Vagina (tissue), 2 donors: ENCODE results near the gene SBF2. TPM values are rescaled to one million over a fixed set of nuclear protein-coding genes. Genes with fewer than 3 reads are reported as not detected.

Experiments
- DNase-seq, 2 donors: peaks; one replicate each; pipeline ENCODE4 v3.0.0-alpha.2; 2017; ENCODE audit errors: extremely low spot score in 2 of 2
- H3K27ac ChIP-seq: fragments of 200-600 bp; sonication (generic); one replicate; pipeline ENCODE4 v1.5.1; 2019
- H3K27me3 ChIP-seq: fragments of 200-600 bp; sonication (generic); one replicate; pipeline ENCODE4 v1.5.1; 2019
- H3K36me3 ChIP-seq, 2 donors: fragments of 200-600 bp; sonication (generic); one replicate each; pipeline ENCODE4 v1.5.1; 2017 to 2019
- H3K4me1 ChIP-seq: fragments of 200-600 bp; sonication (generic); one replicate; pipeline ENCODE4 v1.5.1; 2019
- H3K4me3 ChIP-seq, 2 donors: fragments of 200-600 bp; sonication (generic); 1 replicate in 1 of 2; 2 replicates in 1 of 2; pipeline ENCODE4 v1.5.1; 2016 to 2019
- H3K9me3 ChIP-seq: fragments of 200-600 bp; sonication (generic); one replicate; pipeline ENCODE4 v1.5.1; 2019
- POLR2A ChIP-seq, 2 donors: fragments of 450-650 bp; IDR thresholded peaks; one replicate each; pipeline ENCODE4 v1.6.1; 2017; ENCODE audit warnings: antibody characterized with exemption in 2 of 2, mild to moderate bottlenecking in 2 of 2, moderate library complexity in 2 of 2
- POLR2AphosphoS5 ChIP-seq, 2 donors: sonication (generic); formaldehyde crosslinking; IDR thresholded peaks; one replicate each; pipeline ENCODE4 v1.9.0; 2017; ENCODE audit warnings: antibody characterized with exemption in 2 of 2, mild to moderate bottlenecking in 2 of 2, low read depth in 1 of 2; ENCODE audit not compliant: insufficient read depth in 1 of 2
- intact Hi-C: fragments of 100-400 bp; cut with DNase I; formaldehyde crosslinking; loops from one replicate; pipeline ENCODE4 v1.15.1; 2023
- total RNA-seq: library from RNA; depleted of rRNA; stranded (reverse); fragments of >200 nt; gene quantifications from one replicate; pipeline ENCODE4 v1.2.3, GENCODE V29; 2016
- TF ChIP-seq, protein P1 (sequence below), 3 experiments: fragments of 450-650 bp in 2 of 3; fragments of 200-600 bp in 1 of 3; sonication (generic) in 1 of 3; IDR thresholded peaks; one replicate each; pipeline ENCODE4 v1.5.1; 2017 to 2019; ENCODE audit warnings: antibody characterized with exemption in 3 of 3, mild to moderate bottlenecking in 2 of 3, moderate library complexity in 2 of 3

Gene SBF2
- total RNA-seq, 1 donor from 2014 or later, result 69.5 TPM

DNA sequence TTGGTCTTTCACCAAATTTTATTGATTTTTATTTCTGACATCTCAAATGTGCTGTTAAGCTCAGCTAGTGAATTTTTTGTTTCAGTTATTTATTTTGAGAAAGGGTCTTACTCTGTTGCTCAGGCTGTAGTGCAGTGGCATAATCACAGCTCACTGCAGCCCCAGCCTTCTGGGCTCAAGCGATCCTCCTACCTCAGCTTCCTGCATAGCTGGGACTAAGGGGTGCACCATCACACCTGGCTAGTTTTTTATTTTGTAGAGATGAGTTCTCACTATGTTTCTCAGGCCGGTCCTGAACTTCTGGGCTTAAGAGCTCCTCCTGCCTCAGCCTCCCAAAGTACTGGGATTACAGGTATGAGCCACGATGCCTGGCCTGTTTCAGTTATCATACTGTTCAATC is 282.0 kb downstream of the SBF2 start:
- TF ChIP-seq, protein P1, sequence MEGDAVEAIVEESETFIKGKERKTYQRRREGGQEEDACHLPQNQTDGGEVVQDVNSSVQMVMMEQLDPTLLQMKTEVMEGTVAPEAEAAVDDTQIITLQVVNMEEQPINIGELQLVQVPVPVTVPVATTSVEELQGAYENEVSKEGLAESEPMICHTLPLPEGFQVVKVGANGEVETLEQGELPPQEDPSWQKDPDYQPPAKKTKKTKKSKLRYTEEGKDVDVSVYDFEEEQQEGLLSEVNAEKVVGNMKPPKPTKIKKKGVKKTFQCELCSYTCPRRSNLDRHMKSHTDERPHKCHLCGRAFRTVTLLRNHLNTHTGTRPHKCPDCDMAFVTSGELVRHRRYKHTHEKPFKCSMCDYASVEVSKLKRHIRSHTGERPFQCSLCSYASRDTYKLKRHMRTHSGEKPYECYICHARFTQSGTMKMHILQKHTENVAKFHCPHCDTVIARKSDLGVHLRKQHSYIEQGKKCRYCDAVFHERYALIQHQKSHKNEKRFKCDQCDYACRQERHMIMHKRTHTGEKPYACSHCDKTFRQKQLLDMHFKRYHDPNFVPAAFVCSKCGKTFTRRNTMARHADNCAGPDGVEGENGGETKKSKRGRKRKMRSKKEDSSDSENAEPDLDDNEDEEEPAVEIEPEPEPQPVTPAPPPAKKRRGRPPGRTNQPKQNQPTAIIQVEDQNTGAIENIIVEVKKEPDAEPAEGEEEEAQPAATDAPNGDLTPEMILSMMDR (IDR thresholded peaks at IDR 0.05), result no peak
- TF ChIP-seq POLR2A (IDR thresholded peaks at IDR 0.05) (no peak), POLR2AphosphoS5 (IDR thresholded peaks at IDR 0.05; ENCODE audit: insufficient read depth in 1 of 2, low read depth in 1 of 2) (no peak)
- intact Hi-C loops, result no loop called here

DNA sequence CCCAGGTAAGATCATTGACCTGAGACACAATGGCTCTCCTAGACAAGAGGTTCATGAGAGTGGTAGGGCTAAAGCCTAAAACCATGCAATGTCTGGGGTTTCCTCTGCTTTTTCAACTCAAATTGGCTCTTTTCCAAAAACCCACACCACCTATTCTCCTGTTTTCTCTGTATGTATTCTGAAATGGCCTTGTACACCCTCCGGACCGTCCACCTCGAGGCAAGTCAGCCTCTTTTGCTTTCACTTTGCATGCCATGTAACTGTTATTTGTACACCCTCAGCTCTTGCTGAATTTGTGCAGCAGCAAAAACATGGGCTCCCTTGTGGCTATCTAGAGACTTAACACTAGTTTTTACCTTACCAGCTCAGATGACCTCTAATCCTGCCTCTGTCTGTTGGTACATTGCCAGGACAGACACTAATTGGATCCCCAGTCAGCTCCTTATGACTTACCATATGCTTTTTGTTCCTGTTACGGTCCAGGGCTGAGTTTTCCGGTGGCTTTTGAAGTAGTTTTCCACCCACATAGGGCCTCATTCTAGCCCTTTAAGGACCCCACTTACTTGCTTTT is 288.0 kb downstream of the SBF2 start:
- Histone ChIP-seq H3K36me3 (no peaks in the 10 kb centered on the region), H3K4me1 (no peaks in the 10 kb centered on the region), H3K27ac (no peak overlapping the region), H3K27me3 (no peaks in the 10 kb centered on the region), H3K9me3 (peaks cover 3% of the 10 kb centered on the region), H3K4me3 (no peak overlapping the region)
- DNase-seq, result no peak
- TF ChIP-seq POLR2A (IDR thresholded peaks at IDR 0.05) (no peak), POLR2AphosphoS5 (IDR thresholded peaks at IDR 0.05; ENCODE audit: insufficient read depth in 1 of 2, low read depth in 1 of 2) (no peak)
- TF ChIP-seq, protein P1 (IDR thresholded peaks at IDR 0.05), result no peak
- intact Hi-C loops, result no loop called here

More for the DNA sequence above, 282.0 kb downstream of the SBF2 start:
- Histone ChIP-seq H3K4me1 (no peaks in the 10 kb centered on the region), H3K9me3 (peaks cover 3% of the 10 kb centered on the region), H3K27ac (no peak overlapping the region), H3K27me3 (no peaks in the 10 kb centered on the region), H3K36me3 (no peaks in the 10 kb centered on the region), H3K4me3 (no peak overlapping the region)
- no peak for DNase-seq

DNA sequence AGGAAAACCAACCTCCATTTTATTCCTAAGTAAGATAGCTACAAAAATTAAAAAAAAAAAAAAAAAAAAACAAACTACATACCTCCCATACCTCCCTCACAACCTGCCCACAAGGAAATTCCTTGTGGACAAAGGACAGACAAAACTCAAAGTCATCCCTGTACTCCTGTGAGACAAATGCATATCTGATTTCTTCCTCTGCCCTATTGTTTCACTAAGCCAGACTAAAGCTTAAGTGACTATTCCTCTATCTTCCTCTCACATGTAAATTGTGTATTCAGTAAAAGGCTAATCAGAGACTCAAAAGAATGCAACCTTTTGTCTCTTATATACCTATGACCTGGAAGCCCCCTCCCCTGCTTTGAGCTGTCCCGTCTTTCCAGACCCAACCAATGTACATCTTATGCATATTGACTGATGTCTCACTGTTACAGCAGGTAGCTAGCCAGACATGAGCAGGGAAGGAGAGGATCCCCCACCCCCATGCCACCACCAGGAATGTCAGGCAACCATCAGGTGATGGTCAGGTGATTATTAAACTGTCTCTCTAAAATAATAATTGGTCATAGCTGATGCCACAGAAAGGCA is 289.4 kb downstream of the SBF2 start:
- Histone ChIP-seq H3K4me1 (no peaks in the 10 kb centered on the region), H3K4me3 (no peak overlapping the region)
- intact Hi-C loops, result no loop called here

DNA sequence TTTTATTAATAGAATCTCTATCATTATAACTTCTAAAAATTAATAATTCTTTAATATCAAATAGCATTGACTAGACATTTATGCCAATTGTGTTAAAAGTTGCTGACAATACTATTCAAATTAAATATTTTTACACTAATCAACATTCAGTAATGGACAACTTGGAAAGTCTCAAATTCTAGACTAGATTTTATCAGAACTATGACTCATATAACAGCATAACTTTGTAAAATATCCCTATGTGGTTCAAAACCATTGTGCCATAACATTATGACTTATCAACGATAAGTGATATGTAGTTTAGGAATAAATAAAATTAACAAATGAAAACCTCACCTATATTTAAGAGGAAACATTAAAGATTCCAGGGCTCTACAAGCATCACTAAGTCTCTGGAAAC is 291.8 kb downstream of the SBF2 start:
- no peak overlapping the region for H3K27ac ChIP-seq
- no peak for DNase-seq
- no peaks in the 10 kb centered on the region for H3K27me3 ChIP-seq
- TF ChIP-seq, protein P1 (IDR thresholded peaks at IDR 0.05), result no peak
- TF ChIP-seq POLR2A (IDR thresholded peaks at IDR 0.05) (no peak), POLR2AphosphoS5 (IDR thresholded peaks at IDR 0.05; ENCODE audit: insufficient read depth in 1 of 2, low read depth in 1 of 2) (no peak)
- H3K4me3 ChIP-seq, result no peak overlapping the region
- intact Hi-C loops, result no loop called here
- H3K4me1 ChIP-seq, result no peaks in the 10 kb centered on the region
- no peaks in the 10 kb centered on the region for H3K9me3 ChIP-seq
- H3K36me3 ChIP-seq, result no peaks in the 10 kb centered on the region

More for the DNA sequence above, 289.4 kb downstream of the SBF2 start:
- no peak for TF ChIP-seq POLR2A (IDR thresholded peaks at IDR 0.05)
- TF ChIP-seq POLR2AphosphoS5 (IDR thresholded peaks at IDR 0.05; ENCODE audit: insufficient read depth in 1 of 2, low read depth in 1 of 2), result no peak
- TF ChIP-seq, protein P1 (IDR thresholded peaks at IDR 0.05), result no peak
- no peak for DNase-seq
- H3K9me3 ChIP-seq, result no peaks in the 10 kb centered on the region
- H3K27ac ChIP-seq, result no peak overlapping the region
- H3K27me3 ChIP-seq, result no peaks in the 10 kb centered on the region
- no peaks in the 10 kb centered on the region for H3K36me3 ChIP-seq

DNA sequence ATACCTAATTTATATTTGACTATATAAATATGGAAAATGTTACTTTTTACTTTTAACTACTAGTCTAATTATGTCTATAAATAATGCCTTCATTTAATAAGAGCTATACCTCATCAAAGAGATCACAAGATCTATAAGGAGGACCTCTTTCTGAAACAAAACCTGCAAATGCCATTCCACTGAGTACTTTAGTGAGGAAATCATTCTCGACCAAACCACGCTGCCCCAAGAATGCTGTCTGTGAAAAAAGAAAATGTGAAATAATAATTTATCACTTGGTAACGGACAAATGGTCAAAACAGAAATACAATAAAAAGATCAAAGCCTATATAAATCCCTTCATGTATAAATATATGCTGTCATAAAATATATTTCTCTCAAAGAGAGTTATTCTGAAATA is 301.7 kb downstream of the SBF2 start:
- DNase-seq, result no peak
- Histone ChIP-seq H3K9me3 (no peaks in the 10 kb centered on the region), H3K36me3 (peaks cover 0 to 23% of the 10 kb centered on the region in 2 donors), H3K4me3 (no peak overlapping the region), H3K27me3 (no peaks in the 10 kb centered on the region), H3K27ac (no peak overlapping the region), H3K4me1 (no peaks in the 10 kb centered on the region)
- intact Hi-C loops, result no loop called here
- TF ChIP-seq, protein P1 (IDR thresholded peaks at IDR 0.05), result no peak
- no peak for TF ChIP-seq POLR2AphosphoS5 (IDR thresholded peaks at IDR 0.05; ENCODE audit: insufficient read depth in 1 of 2, low read depth in 1 of 2)
- TF ChIP-seq POLR2A (IDR thresholded peaks at IDR 0.05), result no peak
